GM21825 (cell line): Measurements from ENCODE around the gene KHDC4.
A peak's percentile ranks its signal among the peaks of the same experiment; 100 is the strongest.

Experiments
- ATAC-seq: cut with Tn5 transposase; IDR thresholded peaks from one replicate; pipeline ENCODE4 v1.9.1; 2021; ENCODE audit warnings: mild to moderate bottlenecking, moderate library complexity; ENCODE audit not compliant: unreplicated experiment

Gene KHDC4

GRCh38 chr1:155970531-155971167, 36.4 kb upstream of the KHDC4 start:
- peak; percentile 53 for ATAC-seq

- no peak for ATAC-seq
Measured at GRCh38 chr1:155969377-155969791, 35.2 kb upstream of the KHDC4 start.

GRCh38 chr1:155968670-155969069, 34.5 kb upstream of the KHDC4 start:
- ATAC-seq: no peak

- ATAC-seq: no peak
Measured at GRCh38 chr1:155968051-155968400, 33.8 kb upstream of the KHDC4 start.

GRCh38 chr1:155967341-155968050, 33.3 kb upstream of the KHDC4 start:
- no peak for ATAC-seq

GRCh38 chr1:155966750-155967149, 32.5 kb upstream of the KHDC4 start:
- ATAC-seq: no peak

- no peak for ATAC-seq
Measured at GRCh38 chr1:155966135-155966534, 31.9 kb upstream of the KHDC4 start.

GRCh38 chr1:155964193-155964592, 30.0 kb upstream of the KHDC4 start:
- no peak for ATAC-seq

GRCh38 chr1:155962599-155963211, 28.5 kb upstream of the KHDC4 start:
- no peak for ATAC-seq

- no peak for ATAC-seq
Measured at GRCh38 chr1:155961937-155962336, 27.7 kb upstream of the KHDC4 start.

- ATAC-seq: no peak
Measured at GRCh38 chr1:155960081-155960745, 26.0 kb upstream of the KHDC4 start.

GRCh38 chr1:155957411-155957915, 23.2 kb upstream of the KHDC4 start:
- no peak for ATAC-seq

GRCh38 chr1:155954645-155955044, 20.4 kb upstream of the KHDC4 start:
- no peak for ATAC-seq

GRCh38 chr1:155952505-155952890, 18.3 kb upstream of the KHDC4 start:
- no peak for ATAC-seq

- ATAC-seq: no peak
Measured at GRCh38 chr1:155951753-155952504, 17.7 kb upstream of the KHDC4 start.

- no peak for ATAC-seq
Measured at GRCh38 chr1:155950829-155951228, 16.6 kb upstream of the KHDC4 start.

GRCh38 chr1:155947741-155948140, 13.5 kb upstream of the KHDC4 start:
- ATAC-seq: no peak

GRCh38 chr1:155947292-155947691, 13.1 kb upstream of the KHDC4 start:
- no peak for ATAC-seq

GRCh38 chr1:155946633-155947219, 12.5 kb upstream of the KHDC4 start:
- no peak for ATAC-seq

GRCh38 chr1:155944444-155944799, 10.2 kb upstream of the KHDC4 start:
- ATAC-seq: no peak
